ENCODE results near the gene TRPM2. TPM values are rescaled to one million over a fixed set of nuclear protein-coding genes. Genes with fewer than 3 reads are reported as not detected.

Gene TRPM2
- total and polyA plus RNA-seq, 2 of the 13 experiments (the other 11 are each of a cell fraction or from before 2014, with no cell fraction given): 0.07 to 0.20 TPM

DNA sequence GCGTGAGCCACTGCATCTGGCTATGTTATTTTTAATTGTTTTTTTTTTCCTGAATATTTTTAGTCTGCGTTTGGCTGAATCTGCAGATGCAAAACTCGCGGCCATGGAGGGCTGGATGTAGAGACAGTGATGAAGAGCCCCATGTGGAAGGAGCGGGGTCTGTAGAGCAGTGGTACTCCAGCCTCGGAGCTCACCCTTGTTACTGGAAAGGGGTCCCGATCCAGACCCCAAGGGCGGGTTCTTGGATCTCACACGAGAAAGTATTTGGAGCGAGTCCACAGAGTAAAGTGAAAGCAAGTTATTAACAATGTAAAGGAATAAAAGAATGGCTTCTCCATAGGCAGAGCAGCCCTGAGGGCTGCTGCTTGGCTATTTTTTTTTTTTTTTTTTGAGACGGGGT is 2.7 kb downstream of the TRPM2 start (continued):
- TF ChIP-seq, protein P1, sequence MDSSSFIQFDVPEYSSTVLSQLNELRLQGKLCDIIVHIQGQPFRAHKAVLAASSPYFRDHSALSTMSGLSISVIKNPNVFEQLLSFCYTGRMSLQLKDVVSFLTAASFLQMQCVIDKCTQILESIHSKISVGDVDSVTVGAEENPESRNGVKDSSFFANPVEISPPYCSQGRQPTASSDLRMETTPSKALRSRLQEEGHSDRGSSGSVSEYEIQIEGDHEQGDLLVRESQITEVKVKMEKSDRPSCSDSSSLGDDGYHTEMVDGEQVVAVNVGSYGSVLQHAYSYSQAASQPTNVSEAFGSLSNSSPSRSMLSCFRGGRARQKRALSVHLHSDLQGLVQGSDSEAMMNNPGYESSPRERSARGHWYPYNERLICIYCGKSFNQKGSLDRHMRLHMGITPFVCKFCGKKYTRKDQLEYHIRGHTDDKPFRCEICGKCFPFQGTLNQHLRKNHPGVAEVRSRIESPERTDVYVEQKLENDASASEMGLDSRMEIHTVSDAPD (CRISPR knock-in tag; IDR thresholded peaks at IDR 0.05): no peak
- TF ChIP-seq SCMH1 (CRISPR knock-in tag; IDR thresholded peaks at IDR 0.05; ENCODE audit: borderline replicate concordance): no peak
- TF ChIP-seq, protein P2, sequence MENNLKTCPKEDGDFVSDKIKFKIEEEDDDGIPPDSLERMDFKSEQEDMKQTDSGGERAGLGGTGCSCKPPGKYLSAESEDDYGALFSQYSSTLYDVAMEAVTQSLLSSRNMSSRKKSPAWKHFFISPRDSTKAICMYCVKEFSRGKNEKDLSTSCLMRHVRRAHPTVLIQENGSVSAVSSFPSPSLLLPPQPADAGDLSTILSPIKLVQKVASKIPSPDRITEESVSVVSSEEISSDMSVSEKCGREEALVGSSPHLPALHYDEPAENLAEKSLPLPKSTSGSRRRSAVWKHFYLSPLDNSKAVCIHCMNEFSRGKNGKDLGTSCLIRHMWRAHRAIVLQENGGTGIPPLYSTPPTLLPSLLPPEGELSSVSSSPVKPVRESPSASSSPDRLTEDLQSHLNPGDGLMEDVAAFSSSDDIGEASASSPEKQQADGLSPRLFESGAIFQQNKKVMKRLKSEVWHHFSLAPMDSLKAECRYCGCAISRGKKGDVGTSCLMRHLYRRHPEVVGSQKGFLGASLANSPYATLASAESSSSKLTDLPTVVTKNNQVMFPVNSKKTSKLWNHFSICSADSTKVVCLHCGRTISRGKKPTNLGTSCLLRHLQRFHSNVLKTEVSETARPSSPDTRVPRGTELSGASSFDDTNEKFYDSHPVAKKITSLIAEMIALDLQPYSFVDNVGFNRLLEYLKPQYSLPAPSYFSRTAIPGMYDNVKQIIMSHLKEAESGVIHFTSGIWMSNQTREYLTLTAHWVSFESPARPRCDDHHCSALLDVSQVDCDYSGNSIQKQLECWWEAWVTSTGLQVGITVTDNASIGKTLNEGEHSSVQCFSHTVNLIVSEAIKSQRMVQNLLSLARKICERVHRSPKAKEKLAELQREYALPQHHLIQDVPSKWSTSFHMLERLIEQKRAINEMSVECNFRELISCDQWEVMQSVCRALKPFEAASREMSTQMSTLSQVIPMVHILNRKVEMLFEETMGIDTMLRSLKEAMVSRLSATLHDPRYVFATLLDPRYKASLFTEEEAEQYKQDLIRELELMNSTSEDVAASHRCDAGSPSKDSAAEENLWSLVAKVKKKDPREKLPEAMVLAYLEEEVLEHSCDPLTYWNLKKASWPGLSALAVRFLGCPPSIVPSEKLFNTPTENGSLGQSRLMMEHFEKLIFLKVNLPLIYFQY (CRISPR knock-in tag; IDR thresholded peaks at IDR 0.05; ENCODE audit: borderline replicate concordance): no peak

DNA sequence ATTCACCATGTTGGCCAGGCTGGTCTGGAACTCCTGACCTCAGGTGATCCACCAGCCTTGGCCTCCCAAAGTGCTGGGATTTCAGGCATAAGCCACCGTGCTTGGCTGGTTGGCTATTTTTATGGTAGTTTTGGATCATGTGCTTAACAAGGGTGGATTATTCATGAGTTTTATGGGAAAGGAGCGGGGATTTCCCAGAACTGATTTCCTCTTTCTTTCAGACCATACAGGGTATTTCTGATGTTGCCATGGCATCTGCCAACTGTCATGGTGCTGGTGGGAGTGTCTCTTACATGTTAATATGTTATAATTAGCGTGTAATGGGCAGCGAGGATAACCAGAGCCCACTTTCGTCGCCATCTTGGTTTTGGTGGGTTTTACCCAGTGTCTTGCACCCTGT is 3.2 kb downstream of the TRPM2 start:
- CTCF ChIA-PET (ENCODE audit: low intra/inter-chr PET ratio, low total read pairs): no interaction called here

More for the DNA sequence above, 3.2 kb downstream of the TRPM2 start:
- TF ChIP-seq ZNF883 (CRISPR knock-in tag; IDR thresholded peaks at IDR 0.05; ENCODE audit: not compliant biosample characterization): no peak
- POLR2A ChIA-PET: no interaction called here
- Histone ChIP-seq H3K36me3 (replicated peaks in 1 of 2; ENCODE audit: control insufficient read depth in 1 of 2, insufficient read depth in 2 of 2, low read length in 2 of 2) (no peaks in the 10 kb centered on the region), H2AFZ (ENCODE audit: low read length) (no peak overlapping the region), H3K9ac (ENCODE audit: insufficient read depth, low read depth, low read length) (no peak overlapping the region), H3K4me3 (replicated peaks in 1 of 3; ENCODE audit: insufficient read depth in 1 of 3, low read depth in 2 of 3, low read length in 3 of 3) (no peak overlapping the region), H3K4me1 (ENCODE audit: insufficient read depth, low read length) (peaks cover 22% of the 10 kb centered on the region), H4K20me1 (ENCODE audit: insufficient read depth, low read length) (no peaks in the 10 kb centered on the region), H3K27ac (ENCODE audit: extremely low read length, insufficient read depth, low read length) (no peak overlapping the region), H3K79me2 (ENCODE audit: insufficient read depth, low read length) (no peaks in the 10 kb centered on the region), H3K4me2 (ENCODE audit: low read depth, low read length) (no peak overlapping the region), H3K9me3 (ENCODE audit: low read length) (no peaks in the 10 kb centered on the region), H3K27me3 (ENCODE audit: control insufficient read depth in 1 of 2, insufficient read depth in 2 of 2, low read length in 2 of 2) (peaks cover 6 to 17% of the 10 kb centered on the region in 2 experiments; a peak in 4 of 5 replicates)
- no peak for FAIRE-seq
- no peak for ATAC-seq
- no TSS peak for BruUV-seq (replicated peaks)
- in situ Hi-C loops (cut with HindIII; ENCODE audit: extremely low pct_ligation_motif_present, low pct_unique_long_range_greater_than_20kb) (no loop called here), intact Hi-C loops (cut with micrococcal nuclease; ENCODE audit: unreplicated experiment) (no loop called here)
- no peak for DNase-seq (ENCODE audit: low spot score)
- WGBS (ENCODE audit: low lambda C conversion rate): 30% methylated on average over 6 of the region's 6 CpGs

Data from HepG2 (cell line).